ENCODE data around the gene CCDC190.
A peak's percentile ranks its signal among the peaks of the same experiment; 100 is the strongest.

The CCDC190 gene

DNA sequence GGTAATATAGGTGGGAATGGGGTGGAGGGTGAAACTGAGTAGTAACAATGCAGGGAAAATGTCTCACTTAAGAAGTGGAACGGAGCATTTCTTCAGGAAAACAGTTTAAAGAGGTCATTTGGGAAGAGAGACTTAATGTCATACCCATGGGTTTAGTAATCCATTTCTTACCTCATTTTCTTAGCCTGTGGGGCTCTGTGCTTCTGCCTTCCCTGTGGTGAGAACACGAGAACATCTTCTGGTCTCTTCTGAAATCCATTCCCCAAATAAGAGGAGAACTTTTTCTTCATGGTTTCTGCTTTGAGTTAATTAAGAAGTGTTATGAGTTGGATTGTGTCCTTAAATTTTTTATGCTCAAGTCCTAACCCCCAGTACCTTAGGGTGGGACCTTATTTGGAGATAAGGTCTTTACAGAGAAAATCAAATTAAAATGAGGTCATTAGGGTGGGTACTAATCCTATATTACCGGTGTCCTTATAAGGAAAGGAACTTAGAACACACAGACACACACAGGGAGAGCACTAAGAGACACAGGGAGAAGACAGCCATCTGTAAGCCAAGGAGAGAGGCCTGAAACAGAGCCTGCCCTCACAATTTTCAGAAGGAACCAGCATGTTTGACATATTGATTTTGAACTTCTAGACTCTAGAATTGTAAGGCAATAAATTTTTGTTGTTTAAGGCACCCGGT is 5.4 kb downstream of the CCDC190 start:
- Histone ChIP-seq H3K9ac (ENCODE audit: low read depth, low read length) (no peak overlapping the region), H3K36me3 (ENCODE audit: insufficient read depth, low read length) (no peaks in the 10 kb centered on the region), H4K20me1 (ENCODE audit: insufficient read depth, low read length) (no peaks in the 10 kb centered on the region), H3K4me1 (ENCODE audit: insufficient read depth, low read length) (no peaks in the 10 kb centered on the region), H3K4me3 (ENCODE audit: low read depth in 1 of 2, low read length in 2 of 2) (no peak overlapping the region), H2AFZ (ENCODE audit: low read depth, low read length) (no peak overlapping the region), H3K27ac (ENCODE audit: low read length) (no peak overlapping the region), H3K79me2 (ENCODE audit: insufficient read depth, low read length) (no peaks in the 10 kb centered on the region), H3K27me3 (ENCODE audit: insufficient read depth, low read length, poor library complexity) (peaks cover 4% of the 10 kb centered on the region), H3K4me2 (ENCODE audit: insufficient read depth, low read length) (no peak overlapping the region), H3K9me3 (ENCODE audit: insufficient read depth, low read length, severe bottlenecking) (no peaks in the 10 kb centered on the region)
- DNase-seq (no peak), ATAC-seq (ENCODE audit: insufficient read depth, low read depth) (no peak)
- TF ChIP-seq, protein P1, sequence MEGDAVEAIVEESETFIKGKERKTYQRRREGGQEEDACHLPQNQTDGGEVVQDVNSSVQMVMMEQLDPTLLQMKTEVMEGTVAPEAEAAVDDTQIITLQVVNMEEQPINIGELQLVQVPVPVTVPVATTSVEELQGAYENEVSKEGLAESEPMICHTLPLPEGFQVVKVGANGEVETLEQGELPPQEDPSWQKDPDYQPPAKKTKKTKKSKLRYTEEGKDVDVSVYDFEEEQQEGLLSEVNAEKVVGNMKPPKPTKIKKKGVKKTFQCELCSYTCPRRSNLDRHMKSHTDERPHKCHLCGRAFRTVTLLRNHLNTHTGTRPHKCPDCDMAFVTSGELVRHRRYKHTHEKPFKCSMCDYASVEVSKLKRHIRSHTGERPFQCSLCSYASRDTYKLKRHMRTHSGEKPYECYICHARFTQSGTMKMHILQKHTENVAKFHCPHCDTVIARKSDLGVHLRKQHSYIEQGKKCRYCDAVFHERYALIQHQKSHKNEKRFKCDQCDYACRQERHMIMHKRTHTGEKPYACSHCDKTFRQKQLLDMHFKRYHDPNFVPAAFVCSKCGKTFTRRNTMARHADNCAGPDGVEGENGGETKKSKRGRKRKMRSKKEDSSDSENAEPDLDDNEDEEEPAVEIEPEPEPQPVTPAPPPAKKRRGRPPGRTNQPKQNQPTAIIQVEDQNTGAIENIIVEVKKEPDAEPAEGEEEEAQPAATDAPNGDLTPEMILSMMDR (IDR thresholded peaks at IDR 0.05; ENCODE audit: borderline replicate concordance, extremely low read depth, low read length, poor library complexity, severe bottlenecking), result no peak
- no peak for TF ChIP-seq EZH2 (IDR thresholded peaks at IDR 0.05; ENCODE audit: borderline replicate concordance, low read depth, low read length, severe bottlenecking)

DNA sequence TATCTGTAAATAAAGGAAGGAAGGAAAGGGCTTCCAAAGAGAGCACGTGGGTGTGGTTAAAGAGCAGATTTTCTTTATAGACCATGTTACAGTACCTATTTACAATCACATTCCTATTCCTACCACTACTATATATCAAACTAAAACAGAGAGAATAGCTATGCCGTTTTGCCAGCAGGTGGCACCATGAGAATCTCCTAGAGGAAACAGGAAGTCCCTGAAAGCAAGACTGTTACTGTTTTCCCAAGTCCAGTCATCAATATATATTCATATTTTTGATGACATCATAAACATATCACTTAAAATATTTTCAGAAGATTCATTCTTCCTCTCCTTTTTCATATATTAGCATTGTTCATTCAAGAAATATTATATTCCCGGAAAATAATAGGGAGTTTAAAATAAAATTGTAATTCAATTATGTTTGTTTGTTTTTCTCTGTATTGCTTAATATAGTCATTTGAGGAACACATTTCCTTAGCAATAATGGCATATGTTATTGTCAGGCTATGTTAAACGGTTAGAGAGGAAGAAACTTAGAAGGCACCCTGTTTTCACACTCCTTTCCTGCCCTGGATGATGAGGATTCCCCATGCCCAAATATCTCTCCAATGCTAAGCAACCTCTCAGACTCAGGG is 6.6 kb downstream of the CCDC190 start:
- no peak overlapping the region for H3K4me3 ChIP-seq (ENCODE audit: low read depth in 1 of 2, low read length in 2 of 2)
- no peaks in the 10 kb centered on the region for H4K20me1 ChIP-seq (ENCODE audit: insufficient read depth, low read length)
- DNase-seq, result peak; percentile 64
- H3K9ac ChIP-seq (ENCODE audit: low read depth, low read length), result no peak overlapping the region
- H3K9me3 ChIP-seq (ENCODE audit: insufficient read depth, low read length, severe bottlenecking), result no peaks in the 10 kb centered on the region
- no peaks in the 10 kb centered on the region for H3K79me2 ChIP-seq (ENCODE audit: insufficient read depth, low read length)
- H3K4me2 ChIP-seq (ENCODE audit: insufficient read depth, low read length), result no peak overlapping the region
- H3K36me3 ChIP-seq (ENCODE audit: insufficient read depth, low read length), result no peaks in the 10 kb centered on the region
- ATAC-seq (ENCODE audit: insufficient read depth, low read depth), result peak; percentile 92
- peak overlapping the region; percentile 35; the same call in 1 of the 2 replicates for H2AFZ ChIP-seq (ENCODE audit: low read depth, low read length)
- TF ChIP-seq, protein P1 (IDR thresholded peaks at IDR 0.05; ENCODE audit: borderline replicate concordance, extremely low read depth, low read length, poor library complexity, severe bottlenecking), result peak; percentile 86
- no peak for TF ChIP-seq EZH2 (IDR thresholded peaks at IDR 0.05; ENCODE audit: borderline replicate concordance, low read depth, low read length, severe bottlenecking)
- H3K27me3 ChIP-seq (ENCODE audit: insufficient read depth, low read length, poor library complexity), result peaks cover 4% of the 10 kb centered on the region
- H3K27ac ChIP-seq (ENCODE audit: low read length), result no peak overlapping the region
- H3K4me1 ChIP-seq (ENCODE audit: insufficient read depth, low read length), result no peaks in the 10 kb centered on the region

DNA sequence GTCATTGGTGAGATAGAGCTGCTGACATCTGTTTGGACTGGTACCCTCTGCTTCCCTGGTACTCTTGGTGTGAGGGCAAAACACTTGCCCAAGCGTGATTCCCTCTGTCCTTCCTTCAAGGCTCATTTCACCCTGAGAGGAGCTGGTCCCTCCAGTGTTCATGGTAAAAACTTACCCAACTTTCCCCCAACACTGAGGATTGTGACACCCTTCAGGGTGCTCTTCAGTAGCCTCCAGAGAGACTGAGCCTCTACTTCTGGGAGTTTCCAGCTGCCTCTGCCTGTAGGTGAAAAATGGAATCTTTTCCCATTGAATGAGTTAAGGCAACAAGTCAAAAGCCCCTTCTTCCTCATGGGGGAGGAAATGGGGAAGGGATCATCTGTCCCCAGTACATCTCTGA is 9.6 kb downstream of the CCDC190 start:
- no peak for TF ChIP-seq EZH2 (IDR thresholded peaks at IDR 0.05; ENCODE audit: borderline replicate concordance, low read depth, low read length, severe bottlenecking)
- TF ChIP-seq, protein P1 (IDR thresholded peaks at IDR 0.05; ENCODE audit: borderline replicate concordance, extremely low read depth, low read length, poor library complexity, severe bottlenecking), result no peak
- H4K20me1 ChIP-seq (ENCODE audit: insufficient read depth, low read length), result no peaks in the 10 kb centered on the region
- DNase-seq, result no peak
- H3K4me1 ChIP-seq (ENCODE audit: insufficient read depth, low read length), result no peaks in the 10 kb centered on the region
- H3K4me3 ChIP-seq (ENCODE audit: low read depth in 1 of 2, low read length in 2 of 2), result no peak overlapping the region
- no peak overlapping the region for H3K9ac ChIP-seq (ENCODE audit: low read depth, low read length)
- H3K27ac ChIP-seq (ENCODE audit: low read length), result no peak overlapping the region
- H3K27me3 ChIP-seq (ENCODE audit: insufficient read depth, low read length, poor library complexity), result no peaks in the 10 kb centered on the region
- ATAC-seq (ENCODE audit: insufficient read depth, low read depth), result no peak
- H3K9me3 ChIP-seq (ENCODE audit: insufficient read depth, low read length, severe bottlenecking), result no peaks in the 10 kb centered on the region
- H3K4me2 ChIP-seq (ENCODE audit: insufficient read depth, low read length), result no peak overlapping the region
- H3K79me2 ChIP-seq (ENCODE audit: insufficient read depth, low read length), result no peaks in the 10 kb centered on the region
- H2AFZ ChIP-seq (ENCODE audit: low read depth, low read length), result no peak overlapping the region
- no peaks in the 10 kb centered on the region for H3K36me3 ChIP-seq (ENCODE audit: insufficient read depth, low read length)
